ENCODE measurements around the gene MRTFA. TPM values are rescaled to one million over a fixed set of nuclear protein-coding genes. Genes with fewer than 3 reads are reported as not detected.
"Not testable (repeated sequence)": the region's sequence is repeated elsewhere in the genome, so short reads cannot be mapped to it uniquely, and the experiment has no call there.

The MRTFA gene
- total RNA-seq, 1 donor, result 44.9 TPM

GRCh38 chr22:40385036-40385782 is 251.3 kb downstream of the MRTFA start:
- DNase-seq (ENCODE audit: low read depth), result no peak
- H3K4me3 ChIP-seq (ENCODE audit: low read depth, low read length), result no peak overlapping the region
- no peak for TF ChIP-seq CTCF (IDR thresholded peaks at IDR 0.05; ENCODE audit: insufficient read depth, low read depth, low read length)

GRCh38 chr22:40383905-40384304 is 252.6 kb downstream of the MRTFA start:
- no peak overlapping the region for H3K4me3 ChIP-seq (ENCODE audit: low read depth, low read length)
- peak; percentile 63 for DNase-seq (ENCODE audit: low read depth)
- TF ChIP-seq CTCF (IDR thresholded peaks at IDR 0.05; ENCODE audit: insufficient read depth, low read depth, low read length), result no peak

GRCh38 chr22:40381461-40381860 is 255.1 kb downstream of the MRTFA start:
- H3K4me3 ChIP-seq (ENCODE audit: low read depth, low read length), result no peak overlapping the region
- no peak for DNase-seq (ENCODE audit: low read depth)
- no peak for TF ChIP-seq CTCF (IDR thresholded peaks at IDR 0.05; ENCODE audit: insufficient read depth, low read depth, low read length)

GRCh38 chr22:40378448-40378847 is 258.1 kb downstream of the MRTFA start:
- H3K4me3 ChIP-seq (ENCODE audit: low read depth, low read length); DNase-seq (ENCODE audit: low read depth): not testable (repeated sequence)

- no peak for TF ChIP-seq CTCF (IDR thresholded peaks at IDR 0.05; ENCODE audit: insufficient read depth, low read depth, low read length)
- H3K4me3 ChIP-seq (ENCODE audit: low read depth, low read length), result no peak overlapping the region
- no peak for DNase-seq (ENCODE audit: low read depth)
Measured at GRCh38 chr22:40377931-40378330, 258.6 kb downstream of the MRTFA start.

GRCh38 chr22:40376149-40376548 is 260.4 kb downstream of the MRTFA start:
- no peak overlapping the region for H3K4me3 ChIP-seq (ENCODE audit: low read depth, low read length)
- no peak for TF ChIP-seq CTCF (IDR thresholded peaks at IDR 0.05; ENCODE audit: insufficient read depth, low read depth, low read length)
- no peak for DNase-seq (ENCODE audit: low read depth)

GRCh38 chr22:40374567-40374966 is 262.0 kb downstream of the MRTFA start:
- TF ChIP-seq CTCF (IDR thresholded peaks at IDR 0.05; ENCODE audit: insufficient read depth, low read depth, low read length), result no peak
- H3K4me3 ChIP-seq (ENCODE audit: low read depth, low read length), result no peak overlapping the region
- DNase-seq (ENCODE audit: low read depth), result no peak

Data from fibroblast of villous mesenchyme (primary cell).